M059J (cell line): Measurements from ENCODE around the gene TRAF2. TPM values are rescaled to one million over a fixed set of nuclear protein-coding genes. Genes with fewer than 3 reads are reported as not detected.

Source experiments
- DNase-seq: peaks from one replicate; pipeline ENCODE4 v3.0.0-alpha.2; 2012; ENCODE audit warnings: low read depth
- total RNA-seq: library from RNA; depleted of rRNA; stranded (reverse); fragments of >200 nt; shearing (Covaris generic); gene quantifications from 2 replicates; pipeline ENCODE4 v1.2.3, GENCODE V29; 2014

Gene TRAF2
- total RNA-seq, 1 experiment from 2014 or later = 26.8 TPM

DNA sequence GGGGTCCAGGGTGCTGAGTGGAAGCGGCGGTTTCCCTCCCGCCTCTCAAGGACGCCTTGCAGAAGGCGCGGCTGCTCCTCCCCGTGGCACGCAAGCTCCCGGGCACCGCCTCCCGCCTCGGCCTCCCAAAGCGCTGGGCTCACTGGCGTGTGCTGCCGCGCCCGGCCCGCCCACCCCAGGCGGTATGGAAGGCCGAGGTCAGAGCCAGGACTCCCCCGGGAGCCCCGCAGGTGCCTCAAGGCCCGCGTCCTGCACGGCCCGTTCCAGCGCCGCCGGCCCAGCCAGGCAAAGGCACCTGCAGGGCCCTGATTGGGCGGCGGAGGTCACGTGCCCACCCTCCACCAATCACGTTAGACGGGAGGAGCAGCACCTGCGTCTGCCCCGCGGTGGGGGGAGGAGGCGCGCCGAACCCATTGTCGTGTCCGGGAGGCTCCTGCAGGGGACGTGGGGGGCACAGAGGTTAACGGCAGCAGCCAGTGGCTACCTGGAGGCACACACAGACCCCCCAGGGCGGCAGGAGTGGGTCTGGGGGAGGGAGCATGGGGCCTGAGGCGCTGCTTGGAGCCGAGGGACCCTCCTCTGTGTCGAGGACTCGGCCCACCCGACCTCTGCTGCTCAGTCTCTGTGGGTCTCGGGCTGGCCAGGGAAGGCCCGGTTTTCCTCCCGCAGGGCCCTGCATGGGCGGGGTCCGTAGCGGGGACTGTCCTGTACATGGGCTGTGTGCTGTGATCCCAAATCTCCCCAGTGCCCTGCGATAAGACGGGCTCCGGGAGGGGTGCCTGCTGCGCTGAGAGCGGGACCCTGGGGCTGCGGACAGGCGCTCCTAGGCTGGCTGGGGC lies 63.7 kb downstream of the TRAF2 start:
- DNase-seq = peak; percentile 91

DNA sequence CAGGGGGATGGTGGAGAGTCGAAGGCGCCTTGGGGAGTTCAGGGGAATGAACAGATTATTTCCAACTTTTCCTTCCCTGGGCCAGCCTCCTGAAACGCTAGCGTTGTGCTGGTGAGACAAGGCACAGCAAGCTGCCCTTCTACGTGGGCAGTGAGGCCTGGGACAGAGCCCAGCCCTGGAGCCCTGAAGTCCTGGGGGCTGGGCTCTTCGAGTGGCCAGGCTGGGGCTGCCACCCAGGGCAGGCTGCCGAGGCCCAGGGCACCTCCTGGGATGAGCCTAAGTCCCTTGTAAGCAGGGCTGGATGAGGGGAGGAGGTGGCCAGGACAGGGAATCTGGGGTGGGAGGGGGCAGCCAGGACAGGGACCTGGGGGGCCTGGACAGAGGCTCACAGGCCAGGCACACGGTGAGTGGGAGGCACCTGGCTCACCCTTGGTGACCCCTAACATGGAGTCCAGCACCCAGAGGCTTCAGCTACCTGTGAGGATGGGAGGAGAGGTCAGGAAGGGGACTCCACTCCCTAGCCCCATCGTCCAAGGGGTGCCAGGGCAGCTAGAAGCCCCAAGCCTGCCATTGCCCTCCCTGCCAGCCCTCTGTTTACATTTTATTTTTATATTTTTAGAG lies 64.5 kb downstream of the TRAF2 start:
- DNase-seq = peak; percentile 39

DNA sequence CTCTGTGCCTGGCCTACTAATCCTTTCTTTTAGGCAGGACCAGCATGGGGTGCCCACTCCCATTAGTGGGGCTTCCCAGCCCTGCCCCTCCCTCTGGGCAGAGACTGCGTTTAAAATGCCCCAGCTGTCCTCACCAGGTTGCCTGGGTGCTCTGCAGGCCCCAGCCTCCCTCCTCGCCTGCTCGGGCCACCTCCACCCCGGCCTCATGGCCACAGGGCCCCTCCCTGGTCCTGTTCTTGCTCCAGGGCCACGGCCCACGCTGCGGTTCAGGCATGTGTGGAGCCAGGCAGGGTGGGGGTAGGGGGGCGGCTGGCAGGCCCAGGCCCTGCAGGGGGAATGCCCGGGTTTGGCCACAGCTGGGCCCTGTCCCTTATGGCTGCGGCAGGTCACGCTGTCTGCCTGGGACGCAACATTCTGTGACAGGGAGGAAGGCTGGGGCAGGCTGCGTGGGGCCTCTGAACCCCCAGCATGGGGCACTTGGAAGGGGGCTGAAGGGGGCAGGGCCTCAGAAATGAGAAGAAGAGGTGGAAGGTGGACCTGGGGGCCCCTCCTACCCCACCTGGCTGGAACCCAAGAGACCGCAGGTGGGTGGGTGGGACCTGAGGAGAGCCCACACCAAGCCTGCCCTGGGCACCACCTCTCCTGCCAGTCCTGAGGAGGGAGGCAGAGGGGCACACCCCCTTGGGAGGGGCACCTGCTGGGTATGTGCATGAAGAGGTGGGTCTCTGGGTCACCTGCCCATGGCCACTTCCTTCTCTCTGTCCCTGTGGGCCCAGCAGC lies 65.4 kb downstream of the TRAF2 start, which contains the start of gene LCN12:
TSS of gene LCN12 (plus strand) at position 733 of the 780 bp plus-strand sequence. CDS start 55 bp downstream, outside the sequence.
- DNase-seq = no peak

DNA sequence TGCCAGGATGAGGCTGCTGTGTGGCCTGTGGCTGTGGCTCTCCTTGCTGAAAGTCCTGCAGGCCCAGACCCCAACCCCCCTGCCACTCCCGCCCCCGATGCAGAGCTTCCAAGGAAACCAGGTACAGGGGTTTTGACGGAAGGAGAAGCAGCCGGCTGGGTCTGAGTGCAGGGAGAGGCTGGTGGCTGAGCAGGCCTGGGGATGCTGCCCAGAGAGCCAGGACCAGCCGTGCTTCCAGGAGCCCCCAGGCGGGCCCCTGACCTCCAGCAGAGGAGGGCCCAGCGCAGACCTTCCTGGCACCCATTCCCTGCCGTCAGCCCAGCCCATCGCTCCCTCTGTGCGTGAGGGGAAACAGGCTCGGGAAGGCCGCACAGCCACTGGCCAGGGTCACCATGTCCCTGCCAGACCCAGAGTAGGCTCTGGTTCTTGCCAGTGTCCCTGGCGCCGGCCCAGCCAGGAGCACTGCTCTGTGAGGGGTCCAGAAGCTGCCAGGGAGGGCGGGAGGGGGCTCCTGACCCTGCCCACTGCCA lies 66.1 kb downstream of the TRAF2 start:
- no peak for DNase-seq

DNA sequence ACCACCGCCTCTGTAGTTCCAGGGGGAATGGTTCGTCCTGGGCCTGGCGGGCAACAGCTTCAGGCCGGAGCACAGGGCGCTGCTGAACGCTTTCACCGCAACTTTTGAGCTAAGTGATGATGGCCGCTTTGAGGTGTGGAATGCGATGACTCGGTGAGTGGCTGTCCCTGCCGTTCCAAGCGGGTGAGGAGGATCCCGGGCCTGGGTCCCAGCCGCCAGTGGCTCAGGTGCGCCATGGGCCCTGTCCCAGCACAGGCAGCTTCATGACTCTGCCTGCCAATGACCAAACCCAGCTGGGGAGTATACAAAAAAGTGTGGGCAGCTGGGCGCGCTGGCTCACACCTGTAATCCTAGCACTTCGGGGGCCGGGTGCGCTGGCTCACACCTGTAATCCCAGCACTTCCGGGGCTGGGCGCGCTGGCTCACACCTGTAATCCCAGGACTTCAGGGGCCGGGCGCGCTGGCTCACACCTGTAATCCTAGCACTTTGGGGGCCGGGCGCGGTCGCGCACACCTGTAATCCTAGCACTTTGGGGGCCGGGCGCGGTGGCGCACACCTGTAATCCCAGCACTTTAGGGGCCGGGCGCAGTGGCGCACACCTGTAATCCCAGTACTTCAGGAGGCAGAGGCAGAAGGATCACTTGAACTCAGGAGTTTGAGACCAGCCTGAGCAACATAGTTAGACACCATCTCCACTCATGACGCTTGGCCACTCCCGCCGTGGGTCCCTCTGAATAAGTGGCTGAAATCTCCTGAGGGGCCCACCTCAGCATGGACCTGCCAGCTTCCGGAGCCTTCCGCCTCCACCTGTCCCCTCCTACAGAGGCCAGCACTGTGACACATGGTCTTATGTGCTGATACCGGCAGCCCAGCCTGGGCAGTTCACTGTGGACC lies 66.8 kb downstream of the TRAF2 start:
- DNase-seq = no peak

DNA sequence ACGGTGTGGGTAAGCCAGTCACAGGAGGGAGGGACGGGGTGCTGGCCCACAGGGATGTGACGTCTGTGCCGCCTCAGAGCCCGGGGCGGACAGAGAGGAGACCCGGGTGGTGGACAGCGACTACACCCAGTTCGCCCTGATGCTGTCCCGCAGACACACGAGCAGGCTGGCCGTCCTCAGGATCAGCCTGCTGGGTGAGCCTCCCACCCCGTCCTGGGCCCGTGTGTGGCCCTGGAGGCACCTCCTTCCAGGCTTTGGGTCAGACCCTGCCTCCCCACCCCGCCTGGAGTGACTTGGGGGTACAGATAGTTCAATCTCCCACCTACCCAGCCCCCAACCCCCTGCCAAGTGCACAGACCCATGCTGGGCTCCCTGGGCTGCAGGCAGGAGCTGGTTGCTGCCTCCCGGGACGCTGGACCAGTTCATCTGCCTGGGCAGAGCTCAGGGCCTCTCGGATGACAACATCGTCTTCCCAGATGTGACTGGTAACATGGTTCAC lies 67.5 kb downstream of the TRAF2 start:
- DNase-seq = no peak

DNA sequence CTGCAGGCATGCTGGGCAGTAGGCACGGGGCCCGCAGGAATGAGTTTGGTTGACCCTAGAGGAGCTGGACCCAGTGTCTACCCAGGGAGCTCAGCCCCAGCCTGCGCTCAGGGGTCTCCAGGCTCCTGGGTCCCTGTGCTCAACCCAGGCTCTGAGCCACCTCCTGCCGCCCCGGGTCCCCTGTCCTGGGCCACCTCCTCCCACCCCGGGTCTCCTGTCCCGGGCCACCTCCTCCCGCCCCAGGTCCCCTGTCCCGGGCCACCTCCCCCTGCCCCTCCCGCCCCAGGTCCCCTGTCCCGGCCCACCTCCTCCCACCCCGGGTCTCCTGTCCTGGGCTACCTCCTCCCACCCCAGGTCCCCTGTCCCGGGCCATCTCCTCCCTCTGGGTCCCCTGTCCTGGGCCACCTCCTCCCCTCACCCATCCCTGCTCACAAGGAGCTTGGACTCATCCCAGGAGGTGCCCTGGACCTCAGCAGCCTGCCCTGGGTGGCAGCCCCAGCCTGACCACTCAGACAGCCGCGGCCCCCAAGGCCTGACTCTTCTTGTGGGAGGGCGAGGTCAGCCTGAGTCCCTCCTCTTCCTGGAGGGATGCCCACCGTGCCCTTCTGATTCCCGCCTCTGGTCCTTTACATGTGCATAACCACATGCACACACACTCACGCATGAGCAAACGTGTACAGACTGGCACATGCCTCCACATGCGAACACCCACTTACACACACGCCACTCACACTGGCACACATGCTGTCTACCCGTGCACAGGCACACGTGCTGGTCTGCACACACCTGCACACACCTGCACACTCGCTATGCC lies 68.2 kb downstream of the TRAF2 start:
- no peak for DNase-seq

DNA sequence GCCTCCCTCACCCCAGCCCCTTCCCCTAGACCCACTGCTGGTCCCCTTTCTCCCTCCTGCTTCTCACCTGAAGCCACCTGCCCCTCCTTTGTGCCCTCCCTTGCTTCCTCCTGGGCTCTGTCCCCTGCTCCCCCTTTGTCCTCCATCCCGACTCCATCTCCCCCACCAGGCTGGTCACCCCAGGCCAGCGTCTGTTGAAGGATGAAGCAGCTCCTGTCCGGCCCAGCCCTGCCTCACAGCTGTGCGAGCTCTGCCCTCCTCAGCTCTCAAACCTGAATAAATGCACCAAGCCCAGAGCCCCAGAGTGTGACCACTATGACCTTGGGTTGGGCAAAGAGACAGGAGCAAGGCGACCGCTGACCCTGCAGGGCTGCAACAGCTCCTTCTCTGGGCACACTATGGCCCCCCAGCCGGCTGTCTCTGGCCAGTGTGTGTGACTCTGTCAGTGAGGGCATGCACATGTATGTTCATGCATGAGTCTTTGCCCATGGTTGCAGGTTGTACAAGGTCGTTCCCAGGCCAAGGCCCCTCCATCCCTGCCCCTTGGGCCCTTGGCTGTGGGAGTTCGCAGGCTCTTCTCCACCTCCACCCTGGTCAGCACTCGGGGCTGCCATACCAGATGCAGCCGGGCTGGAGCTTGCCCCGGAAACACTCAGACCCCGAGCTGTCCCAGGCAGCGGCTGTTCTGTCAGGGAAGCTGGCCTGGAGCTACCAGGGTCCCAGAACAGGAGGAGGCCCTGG lies 69.1 kb downstream of the TRAF2 start:
- DNase-seq = no peak

DNA sequence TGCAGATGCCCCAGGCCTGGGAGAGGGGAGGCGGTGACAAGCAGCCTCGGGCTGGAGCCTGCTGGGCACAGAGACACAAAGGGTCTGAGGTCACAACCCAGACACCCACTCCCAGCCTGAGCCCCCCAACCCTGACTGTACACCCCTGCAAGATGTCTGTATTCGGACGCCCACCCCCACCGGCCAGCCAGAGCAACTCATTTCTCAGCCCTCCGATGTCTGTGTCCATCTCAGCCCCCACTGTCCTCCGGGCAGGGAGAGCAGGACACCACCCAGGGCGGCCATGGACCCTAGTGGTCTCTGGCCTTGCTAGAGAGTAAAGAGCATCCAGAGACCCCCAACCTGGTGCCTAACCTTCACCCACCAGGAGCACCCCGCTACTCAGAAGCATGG lies 69.6 kb downstream of the TRAF2 start:
- DNase-seq = no peak

DNA sequence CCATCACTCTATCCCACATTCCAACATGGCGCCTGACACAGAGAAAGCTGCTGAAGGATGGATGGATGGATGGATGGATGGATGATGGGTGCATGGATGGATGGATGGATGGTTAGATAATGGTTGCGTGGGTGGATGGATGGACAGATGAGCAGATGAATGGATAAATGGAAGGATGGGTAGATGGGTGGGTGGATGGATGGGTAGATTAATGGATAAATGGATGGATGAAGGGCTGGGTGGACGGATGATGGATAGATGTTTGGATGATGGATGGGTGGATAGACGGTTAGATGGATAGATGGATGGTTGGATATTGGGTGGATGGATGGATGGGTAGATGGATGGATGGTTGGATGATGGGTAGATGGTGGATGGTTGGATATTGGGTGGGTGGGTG lies 70.3 kb downstream of the TRAF2 start:
- no peak for DNase-seq

DNA sequence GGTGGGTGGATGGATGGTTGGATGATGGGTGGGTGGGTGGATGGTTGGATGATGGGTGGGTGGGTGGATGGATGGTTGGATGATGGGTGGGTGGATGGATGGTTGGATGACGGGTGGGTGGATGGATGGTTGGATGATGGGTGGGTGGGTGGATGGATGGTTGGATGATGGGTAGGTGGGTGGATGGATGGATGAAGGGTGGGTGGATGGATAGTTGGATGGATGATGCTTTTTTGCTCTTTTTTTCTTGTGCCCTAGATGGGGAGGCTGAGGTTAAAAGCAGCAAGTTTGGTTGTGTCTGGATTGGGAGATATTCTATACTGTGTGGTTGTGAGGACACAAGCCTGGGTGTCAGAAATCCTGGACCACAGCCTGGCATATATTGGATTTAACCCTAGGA lies 71.1 kb downstream of the TRAF2 start:
- no peak for DNase-seq

DNA sequence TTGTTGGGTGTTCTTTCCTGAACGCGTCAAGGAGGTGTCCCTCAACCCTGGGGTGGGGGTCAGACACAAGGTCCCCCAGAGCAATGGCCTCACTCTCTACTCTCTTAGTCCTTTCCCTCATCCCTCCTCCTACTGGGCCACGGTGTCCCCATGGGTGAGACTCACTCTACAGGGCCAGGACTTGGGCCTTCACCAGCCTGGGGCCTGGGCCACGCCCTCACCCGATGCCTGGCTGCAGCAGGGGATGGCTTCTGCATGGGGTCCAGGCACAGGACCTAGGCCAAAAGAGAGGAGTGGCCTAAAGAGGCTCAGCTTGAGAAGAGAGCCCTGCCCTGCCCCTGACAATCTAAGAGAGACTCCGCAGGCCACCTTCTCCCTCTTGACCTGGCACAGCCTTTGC lies 71.6 kb downstream of the TRAF2 start:
- DNase-seq = no peak

DNA sequence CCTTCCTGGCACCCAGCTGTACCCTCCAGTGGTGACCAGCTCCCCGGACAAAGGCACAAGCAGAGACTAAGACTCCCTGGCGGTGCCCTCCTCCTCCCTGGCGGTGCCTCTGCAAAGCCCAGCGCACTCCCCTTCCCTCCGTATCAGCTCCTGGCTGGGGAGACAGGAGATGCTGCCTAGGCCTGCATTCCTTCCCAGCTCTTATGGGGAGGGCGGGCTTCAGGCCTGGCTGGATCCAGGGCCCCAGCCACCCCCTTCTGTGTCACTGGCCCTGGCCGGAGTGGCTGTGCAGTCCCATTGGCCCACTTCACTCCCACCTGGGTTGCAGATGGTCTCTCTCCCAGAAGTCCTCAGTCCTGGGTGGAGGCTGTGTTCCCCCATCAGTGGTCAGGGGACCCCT lies 72.2 kb downstream of the TRAF2 start:
- DNase-seq = no peak

DNA sequence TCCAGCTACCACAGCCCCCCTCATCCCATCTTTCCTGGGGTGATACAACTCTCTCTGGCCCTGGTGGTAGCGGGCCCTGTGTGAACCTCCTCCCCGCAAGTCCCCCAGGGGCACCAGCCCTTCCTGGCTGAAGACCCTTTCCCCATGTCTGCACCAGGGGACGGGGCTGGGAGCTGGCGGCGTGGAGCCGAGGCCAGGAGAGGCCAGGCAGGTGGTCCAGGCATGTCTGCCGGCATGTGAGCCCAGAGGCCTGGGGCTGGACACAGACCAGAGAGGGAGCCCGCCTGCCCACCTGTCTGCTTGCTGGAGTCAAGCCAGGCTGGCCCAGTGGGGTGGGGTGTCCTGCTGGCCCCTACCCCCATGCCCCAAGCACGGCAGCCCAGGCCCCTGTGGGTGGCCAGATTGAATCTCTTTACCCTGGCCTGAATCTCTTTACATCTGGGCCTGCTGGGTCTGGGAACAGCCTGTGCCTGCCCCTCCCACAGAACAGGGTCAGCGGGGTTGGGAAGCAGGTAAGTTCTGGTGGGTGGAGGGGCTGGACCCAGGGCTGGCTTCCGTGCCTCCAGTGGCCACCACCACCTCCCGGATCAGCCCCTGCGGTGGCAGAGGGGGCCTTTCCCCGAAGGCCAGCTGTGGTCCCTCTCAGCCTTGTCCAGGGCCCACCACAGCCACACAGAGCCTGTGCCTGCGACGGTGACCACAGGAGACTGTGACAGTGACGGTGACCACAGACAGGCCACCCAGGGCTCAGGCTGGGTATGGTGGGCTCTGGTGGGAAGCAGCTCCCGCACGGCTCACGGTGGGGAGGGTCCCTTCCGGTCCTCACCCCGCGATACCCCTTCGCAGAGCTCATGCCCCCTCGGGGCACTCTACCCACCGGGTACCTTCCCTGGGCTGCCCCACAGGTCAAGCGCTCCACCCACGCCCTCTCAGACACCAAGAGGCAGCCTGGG lies 72.9 kb downstream of the TRAF2 start:
- DNase-seq = no peak

DNA sequence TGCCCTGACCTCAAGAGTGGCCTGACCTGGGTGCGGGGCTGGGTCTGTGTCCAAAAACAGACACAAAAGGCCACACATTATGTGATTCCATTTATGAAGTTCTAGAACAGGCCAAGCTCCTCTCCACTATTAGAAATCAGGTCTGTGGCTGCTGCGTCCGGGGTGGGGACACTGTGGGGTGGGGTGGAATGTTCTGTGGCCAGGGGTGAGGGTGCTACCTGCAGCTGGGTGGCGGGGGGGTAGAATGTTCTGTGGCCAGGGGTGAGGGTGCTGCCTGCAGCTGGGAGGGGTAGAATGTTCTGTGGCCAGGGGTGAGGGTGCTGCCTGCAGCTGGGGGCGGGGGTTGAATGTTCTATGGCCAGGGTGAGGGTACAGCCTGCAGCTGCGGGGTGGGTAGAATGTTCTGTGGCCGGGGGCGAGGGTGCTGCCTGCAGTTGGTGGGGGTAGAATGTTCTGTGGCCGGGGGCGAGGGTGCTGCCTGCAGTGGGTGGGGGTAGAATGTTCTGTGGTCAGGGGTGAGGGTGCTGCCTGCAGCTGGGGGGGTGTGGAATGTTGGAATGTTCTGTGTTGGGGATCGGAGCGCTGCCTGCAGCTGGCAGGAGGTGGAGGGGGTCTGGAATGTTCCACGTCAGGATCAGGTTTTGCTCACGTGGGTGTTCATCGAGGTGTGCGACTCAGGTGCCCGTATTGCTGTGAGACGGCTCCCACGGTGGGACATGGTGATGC lies 74.1 kb downstream of the TRAF2 start:
- no peak for DNase-seq

DNA sequence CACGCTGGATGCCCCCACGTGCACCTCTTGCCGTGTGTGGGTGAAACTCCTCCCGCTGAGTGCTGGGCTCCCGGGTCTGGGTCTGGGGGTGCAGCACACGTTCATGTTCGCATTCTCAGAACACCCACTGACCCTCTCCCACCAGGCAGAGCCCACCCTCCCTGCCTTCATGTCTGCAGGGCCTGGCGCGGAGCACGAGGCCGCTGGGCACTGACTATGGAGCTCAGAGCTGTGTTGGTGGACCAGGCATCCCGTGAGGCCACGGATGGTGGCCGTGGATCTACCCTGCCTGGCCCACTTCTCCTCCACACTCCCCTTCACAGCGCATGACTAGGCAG lies 74.6 kb downstream of the TRAF2 start:
- DNase-seq = no peak

DNA sequence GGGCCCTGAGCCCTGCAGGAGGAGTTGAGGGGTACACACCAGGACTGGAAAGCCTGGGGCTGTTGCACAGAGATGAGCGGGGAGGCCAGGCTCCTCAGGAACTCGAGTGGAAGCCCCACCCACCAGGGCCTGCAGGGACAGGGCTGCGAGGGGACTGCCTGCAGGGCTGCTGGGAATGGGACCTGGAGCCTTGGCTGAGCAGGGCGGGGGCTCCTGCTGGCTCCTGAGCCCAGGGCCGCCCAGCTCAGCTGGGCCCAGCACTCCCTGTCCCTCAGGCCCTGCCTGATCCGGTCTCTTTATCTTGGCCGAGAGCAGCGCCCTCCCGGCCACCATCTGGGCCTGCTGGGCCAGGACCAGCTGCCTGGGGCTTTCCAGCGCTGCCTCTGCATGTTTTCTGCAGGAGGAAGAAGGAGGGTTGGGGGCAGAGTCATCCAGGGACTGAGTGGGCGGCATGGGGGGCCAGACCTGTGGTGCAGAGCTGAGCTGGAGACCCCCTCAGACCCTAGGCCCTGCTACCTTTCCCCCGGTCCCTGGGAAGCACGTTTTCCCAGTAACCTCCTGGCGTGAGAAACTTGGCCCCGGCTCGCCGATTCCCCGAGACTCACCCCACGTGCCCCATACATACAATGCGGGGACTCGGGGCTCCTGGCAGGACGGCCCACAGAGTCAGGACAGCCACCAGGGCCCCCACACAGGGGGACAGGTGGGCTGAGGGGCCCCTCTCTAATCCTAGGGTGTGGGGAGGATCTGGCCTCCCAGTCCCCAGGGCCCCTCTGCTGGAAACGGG lies 75.2 kb downstream of the TRAF2 start:
- no peak for DNase-seq
